ENCODE data around the gene CNOT4.

- TF ChIP-seq CTCF (IDR thresholded peaks at IDR 0.05) (no peak), POLR2A (IDR thresholded peaks at IDR 0.05) (no peak)
These were observed 167.0 kb downstream of the CNOT4 start for GRCh38 chr7:135342887-135343286.
